Keratinocyte (primary cell): ENCODE measurements around the gene VIPR1. TPM values are rescaled to one million over a fixed set of nuclear protein-coding genes. Genes with fewer than 3 reads are reported as not detected.
A peak's percentile ranks its signal among the peaks of the same experiment; 100 is the strongest.

ENCODE experiments used
- DNase-seq: peaks from one replicate; pipeline ENCODE4 v3.0.0-alpha.2; 2011; ENCODE audit warnings: low read depth, missing footprints, low spot score
- FAIRE-seq: peaks from 2 replicates; lab custom pipeline; 2011; peaks lifted over from hg19 to GRCh38; lab: Jason Lieb, UNC
- H2AFZ ChIP-seq: 2 replicates; pipeline ENCODE4 v1.6.0; 2012; ENCODE audit warnings: low read length, control low read depth, inconsistent platforms; ENCODE audit not compliant: control insufficient read depth
- H3K27ac ChIP-seq: 2 replicates; pipeline ENCODE4 v1.5.1; 2011; ENCODE audit warnings: low read length; ENCODE audit not compliant: control insufficient read depth, insufficient read depth
- H3K27me3 ChIP-seq: 3 replicates; pipeline ENCODE4 v1.6.0; 2011; ENCODE audit warnings: low read length; ENCODE audit not compliant: control insufficient read depth, insufficient read depth; ENCODE audit errors: extremely low read depth
- H3K36me3 ChIP-seq, 2 experiments: 2 replicates in 1 of 2; 3 replicates in 1 of 2; pipeline ENCODE4 v1.5.1; 2011; ENCODE audit warnings: low read length in 2 of 2, mild to moderate bottlenecking in 1 of 2; ENCODE audit not compliant: control insufficient read depth in 2 of 2, insufficient read depth in 2 of 2; ENCODE audit errors: extremely low read depth in 1 of 2
- H3K4me1 ChIP-seq: 3 replicates; pipeline ENCODE4 v1.5.1; 2011; ENCODE audit warnings: low read length; ENCODE audit not compliant: control insufficient read depth, insufficient read depth; ENCODE audit errors: extremely low read depth
- H3K4me2 ChIP-seq: 3 replicates; pipeline ENCODE4 v1.6.0; 2011; ENCODE audit warnings: low read depth, low read length; ENCODE audit not compliant: control insufficient read depth, insufficient read depth; ENCODE audit errors: extremely low read depth
- H3K4me3 ChIP-seq, 3 experiments: fragments of 200-600 bp in 1 of 3; sonication (generic) in 1 of 3; 2 replicates in 2 of 3; 3 replicates in 1 of 3; pipeline ENCODE4 v1.5.1; 2011 to 2016; ENCODE audit warnings: low read length in 3 of 3, mild to moderate bottlenecking in 3 of 3, control low read depth in 2 of 3, inconsistent platforms in 1 of 3, low read depth in 1 of 3, mixed read lengths in 1 of 3, mixed run types in 1 of 3, moderate library complexity in 1 of 3; ENCODE audit not compliant: control insufficient read depth in 2 of 3, insufficient read depth in 2 of 3; ENCODE audit errors: extremely low read depth in 1 of 3
- H3K79me2 ChIP-seq: 2 replicates; pipeline ENCODE4 v1.6.0; 2012; ENCODE audit warnings: low read length; ENCODE audit not compliant: control insufficient read depth, insufficient read depth
- H3K9ac ChIP-seq: 3 replicates; pipeline ENCODE4 v1.6.0; 2011; ENCODE audit warnings: low read length; ENCODE audit not compliant: control insufficient read depth, insufficient read depth; ENCODE audit errors: extremely low read depth
- H3K9me1 ChIP-seq: 3 replicates; pipeline ENCODE4 v1.6.0; 2011; ENCODE audit warnings: low read length; ENCODE audit not compliant: control insufficient read depth, insufficient read depth; ENCODE audit errors: extremely low read depth
- H3K9me3 ChIP-seq: 2 replicates; pipeline ENCODE4 v1.5.1; 2012; ENCODE audit warnings: low read depth, low read length; ENCODE audit not compliant: control insufficient read depth
- H4K20me1 ChIP-seq: 3 replicates; pipeline ENCODE4 v1.6.0; 2011; ENCODE audit warnings: low read length; ENCODE audit not compliant: control insufficient read depth, insufficient read depth; ENCODE audit errors: extremely low read depth
- EZH2 ChIP-seq: IDR thresholded peaks from one replicate; pipeline ENCODE4 v1.6.1; 2012; ENCODE audit warnings: inconsistent platforms, mild to moderate bottlenecking, low read length, moderate library complexity
- dilution Hi-C: fragments of 300-500 bp; cut with MboI; formaldehyde crosslinking; loops from one replicate; pipeline ENCODE4 v1.7.0; 2020; ENCODE audit warnings: low sequenced_read_pairs; ENCODE audit not compliant: extremely low pct_ligation_motif_present
- polyA plus RNA-seq, 5 experiments: library from polyadenylated mRNA; depleted of rRNA in 3 of 5; stranded (reverse) in 3 of 5; stranded (forward) in 1 of 5; unstranded in 1 of 5; fragments of >200 nt; gene quantifications; 1 replicate in 1 of 5; 2 replicates in 3 of 5; 3 replicates in 1 of 5; pipeline versions ENCODE4 v1.2.1 to v1.2.3, GENCODE V29; 2011 to 2012; ENCODE audit warnings: missing spikeins in 2 of 5, low read depth in 1 of 5, low replicate concordance in 1 of 5
- small RNA-seq, 3 experiments: library from RNA; depleted of rRNA; stranded (forward); fragments of <200 nt; gene quantifications; one replicate each; pipeline ENCODE3, GENCODE V24; 2012; ENCODE audit warnings: low read depth in 3 of 3, low replicate concordance in 1 of 3; ENCODE audit not compliant: insufficient read length in 3 of 3
- TF ChIP-seq, protein P1 (sequence below), 3 experiments: IDR thresholded peaks in 1 of 3; conservative IDR thresholded peaks in 1 of 3; optimal IDR thresholded peaks in 1 of 3; 2 replicates in 2 of 3; 3 replicates in 1 of 3; pipeline versions ENCODE3 to v1.5.1; 2011; ENCODE audit warnings: low read length in 3 of 3, mild to moderate bottlenecking in 3 of 3, moderate library complexity in 2 of 3, control low read depth in 1 of 3, inconsistent platforms in 1 of 3; ENCODE audit not compliant: insufficient read depth in 2 of 3; ENCODE audit errors: extremely low read depth in 1 of 3

The VIPR1 gene
- polyA plus RNA-seq, 1 donor (not counting 4 experiments of a cell fraction or from before 2014, with no cell fraction given) = 4.5 TPM

- Histone ChIP-seq H4K20me1 (no peaks in the 10 kb centered on the region), H3K4me3 (peak within 1 kb of the TSS; percentile 83 to 92 (median 85)), H2AFZ (peak within 1 kb of the TSS; percentile 96), H3K27me3 (no peaks in the 10 kb centered on the region), H3K9ac (peak within 1 kb of the TSS; percentile 89), H3K4me1 (peaks cover 17% of the 10 kb centered on the region), H3K9me3 (no peaks in the 10 kb centered on the region), H3K4me2 (peak within 1 kb of the TSS; percentile 97), H3K79me2 (peaks cover 36% of the 10 kb centered on the region), H3K27ac (peak within 1 kb of the TSS; percentile 84), H3K9me1 (no peaks in the 10 kb centered on the region), H3K36me3 (peaks cover 0 to 1% of the 10 kb centered on the region in 2 experiments)
- DNase-seq (peak; percentile 56), FAIRE-seq (no peak)
- TF ChIP-seq, protein P1, sequence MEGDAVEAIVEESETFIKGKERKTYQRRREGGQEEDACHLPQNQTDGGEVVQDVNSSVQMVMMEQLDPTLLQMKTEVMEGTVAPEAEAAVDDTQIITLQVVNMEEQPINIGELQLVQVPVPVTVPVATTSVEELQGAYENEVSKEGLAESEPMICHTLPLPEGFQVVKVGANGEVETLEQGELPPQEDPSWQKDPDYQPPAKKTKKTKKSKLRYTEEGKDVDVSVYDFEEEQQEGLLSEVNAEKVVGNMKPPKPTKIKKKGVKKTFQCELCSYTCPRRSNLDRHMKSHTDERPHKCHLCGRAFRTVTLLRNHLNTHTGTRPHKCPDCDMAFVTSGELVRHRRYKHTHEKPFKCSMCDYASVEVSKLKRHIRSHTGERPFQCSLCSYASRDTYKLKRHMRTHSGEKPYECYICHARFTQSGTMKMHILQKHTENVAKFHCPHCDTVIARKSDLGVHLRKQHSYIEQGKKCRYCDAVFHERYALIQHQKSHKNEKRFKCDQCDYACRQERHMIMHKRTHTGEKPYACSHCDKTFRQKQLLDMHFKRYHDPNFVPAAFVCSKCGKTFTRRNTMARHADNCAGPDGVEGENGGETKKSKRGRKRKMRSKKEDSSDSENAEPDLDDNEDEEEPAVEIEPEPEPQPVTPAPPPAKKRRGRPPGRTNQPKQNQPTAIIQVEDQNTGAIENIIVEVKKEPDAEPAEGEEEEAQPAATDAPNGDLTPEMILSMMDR (optimal IDR thresholded peaks at IDR 0.05 in 1 of 3, IDR thresholded peaks at IDR 0.05 in 1 of 3, conservative IDR thresholded peaks at IDR 0.05 in 1 of 3; ENCODE audit: extremely low read depth in 1 of 3, insufficient read depth in 2 of 3, low read length in 3 of 3) = peak; percentile 28 to 66 (median 32)
- no peak for TF ChIP-seq EZH2
- dilution Hi-C loops = no loop called here
Measured at GRCh38 chr3:42581709-42582473, 79.4 kb downstream of the VIPR1 start, which contains the start of gene SEC22C. SEC22C (minus strand) TSS chr3:42581967; CDS start chr3:42569046, 12,921 bp downstream.

DNA sequence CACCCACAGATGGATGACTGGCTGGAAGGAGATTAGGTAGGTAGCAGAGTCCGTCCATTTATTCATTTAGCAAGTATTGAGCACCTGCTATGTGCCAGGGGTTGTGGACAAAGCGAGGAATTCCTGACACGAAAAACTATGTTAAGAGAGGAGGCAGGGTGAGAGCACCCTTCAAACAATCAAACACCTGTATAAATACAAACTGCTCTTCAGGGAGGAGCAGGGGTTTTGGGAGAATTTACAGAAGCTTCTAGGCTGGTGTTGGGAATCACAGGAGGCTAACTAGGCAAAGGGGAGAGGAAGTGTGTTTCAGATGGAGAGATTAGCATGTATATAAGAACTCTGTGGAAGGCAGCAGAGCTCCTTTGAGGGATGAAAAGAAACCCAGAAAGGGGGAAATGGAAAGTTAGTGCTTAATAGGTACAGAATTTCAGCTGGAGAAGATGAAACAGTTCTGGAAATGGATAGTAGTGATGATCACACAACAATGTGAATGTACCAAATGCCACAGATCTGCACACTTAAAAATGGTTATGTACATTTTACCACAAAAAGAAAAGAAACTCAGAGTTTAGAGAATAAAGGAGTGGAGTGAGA lies 80.1 kb downstream of the VIPR1 start:
- TF ChIP-seq, protein P1 (optimal IDR thresholded peaks at IDR 0.05 in 1 of 3, IDR thresholded peaks at IDR 0.05 in 1 of 3, conservative IDR thresholded peaks at IDR 0.05 in 1 of 3; ENCODE audit: extremely low read depth in 1 of 3, insufficient read depth in 2 of 3, low read length in 3 of 3) = no peak
- Histone ChIP-seq H3K4me3 (peak overlapping the region; percentile 83 to 92 (median 85)), H3K27ac (peak overlapping the region; percentile 84), H3K9me1 (no peaks in the 10 kb centered on the region), H3K4me1 (peaks cover 17% of the 10 kb centered on the region), H3K36me3 (peaks cover 0 to 1% of the 10 kb centered on the region in 2 experiments), H4K20me1 (no peaks in the 10 kb centered on the region), H3K79me2 (peaks cover 30% of the 10 kb centered on the region), H3K4me2 (peak overlapping the region; percentile 76), H2AFZ (peak overlapping the region; percentile 96), H3K27me3 (no peaks in the 10 kb centered on the region), H3K9me3 (no peaks in the 10 kb centered on the region), H3K9ac (peak overlapping the region; percentile 89)
- FAIRE-seq (no peak), DNase-seq (no peak)
- dilution Hi-C loops = no loop called here

Small RNAs within 50 kb of the gene (small RNA-seq; reads per million reads assigned to genes)
- 0 reads per million in 3 experiments for gene AC092047.1

Other genes with a start within 250 kb of the VIPR1 start
- gene CCK, start 236.5 kb upstream of the VIPR1 start, polyA plus RNA-seq = 5.7 to 8.2 TPM (median 7.2 TPM) in 3 replicates
- not detected in 3 replicates for gene LYZL4, start 92.0 kb upstream of the VIPR1 start, polyA plus RNA-seq
- 45.3 to 58.4 TPM (median 54.9 TPM) in 3 replicates for gene SEC22C, start 79.3 kb downstream of the VIPR1 start, polyA plus RNA-seq
- 27.6 to 48.3 TPM (median 36.2 TPM) in 3 replicates for gene SS18L2, start 88.2 kb downstream of the VIPR1 start, polyA plus RNA-seq
- gene NKTR, start 98.0 kb downstream of the VIPR1 start, polyA plus RNA-seq = 15.2 to 38.6 TPM (median 25.3 TPM) in 3 replicates
- gene ZBTB47, start 151.1 kb downstream of the VIPR1 start, polyA plus RNA-seq = 5.1 to 10.6 TPM (median 8.0 TPM) in 3 replicates
- gene KLHL40, start 182.9 kb downstream of the VIPR1 start, polyA plus RNA-seq = not detected in 3 replicates
- not detected in 3 replicates for gene HHATL, start 200.2 kb downstream of the VIPR1 start, polyA plus RNA-seq